Measurements from ENCODE around the gene LCNL1.

GRCh38 chr9:136992819-136993369 is 10.1 kb downstream of the LCNL1 start:
- TF ChIP-seq POLR2AphosphoS5 (IDR thresholded peaks at IDR 0.05; ENCODE audit: borderline replicate concordance, low read depth, low read length) (no peak), EZH2 (IDR thresholded peaks at IDR 0.05) (no peak)
